ENCODE results near the gene SCML1. TPM values are rescaled to one million over a fixed set of nuclear protein-coding genes. Genes with fewer than 3 reads are reported as not detected.
"Not testable (repeated sequence)": the region's sequence is repeated elsewhere in the genome, so short reads cannot be mapped to it uniquely, and the experiment has no call there.

SCML1 gene
- total RNA-seq, 2 experiments from 2014 or later: not detected

DNA sequence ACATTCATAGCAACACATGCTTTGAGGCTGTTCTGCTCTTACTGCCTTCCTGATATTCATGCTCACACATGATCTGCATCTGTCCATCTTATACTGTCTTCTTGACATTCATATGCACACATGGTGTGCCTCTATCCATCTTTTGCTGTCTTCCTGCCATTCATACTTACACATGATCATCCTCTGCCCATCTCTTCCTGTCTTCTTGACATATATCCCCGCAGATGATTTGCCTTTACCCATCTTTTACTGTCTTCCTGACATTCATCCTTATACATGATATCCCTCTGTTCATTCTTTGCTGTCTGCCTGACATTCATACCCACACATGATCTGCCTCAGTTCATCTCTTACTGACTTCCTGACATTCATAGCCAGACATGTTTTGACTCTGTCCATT lies 36.8 kb downstream of the SCML1 start:
- POLR2A ChIA-PET: no interaction called here
- H3K79me2 ChIP-seq (ENCODE audit: insufficient read depth, low read depth, low read length): no peaks in the 10 kb centered on the region
- H3K9me2 ChIP-seq (ENCODE audit: insufficient read depth, low read length): no peaks in the 10 kb centered on the region
- no peaks in the 10 kb centered on the region for H3K4me1 ChIP-seq (ENCODE audit: insufficient read depth, low read length, poor library complexity, severe bottlenecking)
- H3K4me2 ChIP-seq (ENCODE audit: low read length): no peak overlapping the region
- no TSS peak for BruUV-seq (replicated peaks)
- CTCF ChIA-PET (ENCODE audit: unreplicated experiment): no interaction called here
- H3K4me3 ChIP-seq (ENCODE audit: low read depth, low read length, poor library complexity, severe bottlenecking): no peak overlapping the region
- no peaks in the 10 kb centered on the region for H4K20me1 ChIP-seq (ENCODE audit: insufficient read depth, low read length)
- no peak overlapping the region for H3K27ac ChIP-seq (ENCODE audit: low read depth, low read length, poor library complexity, severe bottlenecking)
- no peak for TF ChIP-seq EZH2phosphoT487 (IDR thresholded peaks at IDR 0.05; ENCODE audit: borderline replicate concordance, low read depth, low read length)
- TF ChIP-seq, protein P1, sequence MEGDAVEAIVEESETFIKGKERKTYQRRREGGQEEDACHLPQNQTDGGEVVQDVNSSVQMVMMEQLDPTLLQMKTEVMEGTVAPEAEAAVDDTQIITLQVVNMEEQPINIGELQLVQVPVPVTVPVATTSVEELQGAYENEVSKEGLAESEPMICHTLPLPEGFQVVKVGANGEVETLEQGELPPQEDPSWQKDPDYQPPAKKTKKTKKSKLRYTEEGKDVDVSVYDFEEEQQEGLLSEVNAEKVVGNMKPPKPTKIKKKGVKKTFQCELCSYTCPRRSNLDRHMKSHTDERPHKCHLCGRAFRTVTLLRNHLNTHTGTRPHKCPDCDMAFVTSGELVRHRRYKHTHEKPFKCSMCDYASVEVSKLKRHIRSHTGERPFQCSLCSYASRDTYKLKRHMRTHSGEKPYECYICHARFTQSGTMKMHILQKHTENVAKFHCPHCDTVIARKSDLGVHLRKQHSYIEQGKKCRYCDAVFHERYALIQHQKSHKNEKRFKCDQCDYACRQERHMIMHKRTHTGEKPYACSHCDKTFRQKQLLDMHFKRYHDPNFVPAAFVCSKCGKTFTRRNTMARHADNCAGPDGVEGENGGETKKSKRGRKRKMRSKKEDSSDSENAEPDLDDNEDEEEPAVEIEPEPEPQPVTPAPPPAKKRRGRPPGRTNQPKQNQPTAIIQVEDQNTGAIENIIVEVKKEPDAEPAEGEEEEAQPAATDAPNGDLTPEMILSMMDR (conservative IDR thresholded peaks at IDR 0.05; ENCODE audit: low read length): no peak
- no peak for DNase-seq (ENCODE audit: low spot score)
- intact Hi-C loops (cut with micrococcal nuclease; ENCODE audit: unreplicated experiment): no loop called here
- no peak overlapping the region for H2AFZ ChIP-seq (ENCODE audit: low read length)
- no peaks in the 10 kb centered on the region for H3K9me3 ChIP-seq (ENCODE audit: low read length)
- H3K36me3 ChIP-seq (ENCODE audit: insufficient read depth, low read length): no peaks in the 10 kb centered on the region

- intact Hi-C loops (cut with micrococcal nuclease; ENCODE audit: unreplicated experiment): no loop called here
Measured at GRCh38 chrX:17778997-17779396, 41.7 kb downstream of the SCML1 start.

DNA sequence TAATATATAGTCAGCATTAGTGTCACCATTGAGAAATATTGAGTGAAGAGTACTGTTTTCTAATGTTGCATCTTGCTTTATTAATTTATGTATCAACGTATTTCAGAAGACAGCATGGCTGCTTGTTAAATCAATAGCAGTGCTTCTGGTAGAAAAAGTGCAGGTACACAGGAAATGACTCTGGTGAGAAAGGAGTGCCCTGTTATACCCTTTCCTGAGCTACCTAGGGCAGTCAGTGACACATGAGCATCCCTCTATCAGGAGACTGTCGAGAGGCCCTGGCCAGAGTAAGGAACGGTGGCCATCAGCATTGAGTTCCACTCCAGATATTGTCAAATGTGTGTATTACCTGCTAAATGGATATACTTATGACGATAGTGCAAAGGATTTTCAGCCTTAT lies 42.1 kb downstream of the SCML1 start:
- CTCF ChIA-PET (ENCODE audit: unreplicated experiment): no interaction called here
- POLR2A ChIA-PET: no interaction called here
- H3K9me3 ChIP-seq (ENCODE audit: low read length): no peaks in the 10 kb centered on the region
- no peak for DNase-seq (ENCODE audit: low spot score)
- H3K27ac ChIP-seq (ENCODE audit: low read depth, low read length, poor library complexity, severe bottlenecking): no peak overlapping the region
- no peak overlapping the region for H2AFZ ChIP-seq (ENCODE audit: low read length)
- H3K9me2 ChIP-seq (ENCODE audit: insufficient read depth, low read length): no peaks in the 10 kb centered on the region
- no peak overlapping the region for H3K4me2 ChIP-seq (ENCODE audit: low read length)
- no peak overlapping the region for H3K4me3 ChIP-seq (ENCODE audit: low read depth, low read length, poor library complexity, severe bottlenecking)
- no peaks in the 10 kb centered on the region for H3K36me3 ChIP-seq (ENCODE audit: insufficient read depth, low read length)
- no peak for TF ChIP-seq EZH2phosphoT487 (IDR thresholded peaks at IDR 0.05; ENCODE audit: borderline replicate concordance, low read depth, low read length)
- TF ChIP-seq, protein P1 (conservative IDR thresholded peaks at IDR 0.05; ENCODE audit: low read length): no peak
- intact Hi-C loops (cut with micrococcal nuclease; ENCODE audit: unreplicated experiment): no loop called here
- no TSS peak for BruUV-seq (replicated peaks)
- no peaks in the 10 kb centered on the region for H3K79me2 ChIP-seq (ENCODE audit: insufficient read depth, low read depth, low read length)
- H3K4me1 ChIP-seq (ENCODE audit: insufficient read depth, low read length, poor library complexity, severe bottlenecking): no peaks in the 10 kb centered on the region
- no peaks in the 10 kb centered on the region for H4K20me1 ChIP-seq (ENCODE audit: insufficient read depth, low read length)

More at GRCh38 chrX:17778997-17779396, 41.7 kb downstream of the SCML1 start:
- no peaks in the 10 kb centered on the region for H3K79me2 ChIP-seq (ENCODE audit: insufficient read depth, low read depth, low read length)
- no peak overlapping the region for H3K27ac ChIP-seq (ENCODE audit: low read depth, low read length, poor library complexity, severe bottlenecking)
- no peak overlapping the region for H2AFZ ChIP-seq (ENCODE audit: low read length)
- H3K9me3 ChIP-seq (ENCODE audit: low read length): no peaks in the 10 kb centered on the region
- no peaks in the 10 kb centered on the region for H3K9me2 ChIP-seq (ENCODE audit: insufficient read depth, low read length)
- H3K4me1 ChIP-seq (ENCODE audit: insufficient read depth, low read length, poor library complexity, severe bottlenecking): no peaks in the 10 kb centered on the region
- BruUV-seq (replicated peaks): no TSS peak
- no peaks in the 10 kb centered on the region for H4K20me1 ChIP-seq (ENCODE audit: insufficient read depth, low read length)
- CTCF ChIA-PET (ENCODE audit: unreplicated experiment): no interaction called here
- no peaks in the 10 kb centered on the region for H3K36me3 ChIP-seq (ENCODE audit: insufficient read depth, low read length)
- POLR2A ChIA-PET: no interaction called here
- H3K4me2 ChIP-seq (ENCODE audit: low read length): no peak overlapping the region
- no peak overlapping the region for H3K4me3 ChIP-seq (ENCODE audit: low read depth, low read length, poor library complexity, severe bottlenecking)
- no peak for TF ChIP-seq EZH2phosphoT487 (IDR thresholded peaks at IDR 0.05; ENCODE audit: borderline replicate concordance, low read depth, low read length)
- TF ChIP-seq, protein P1 (conservative IDR thresholded peaks at IDR 0.05; ENCODE audit: low read length): no peak
- DNase-seq (ENCODE audit: low spot score): no peak

DNA sequence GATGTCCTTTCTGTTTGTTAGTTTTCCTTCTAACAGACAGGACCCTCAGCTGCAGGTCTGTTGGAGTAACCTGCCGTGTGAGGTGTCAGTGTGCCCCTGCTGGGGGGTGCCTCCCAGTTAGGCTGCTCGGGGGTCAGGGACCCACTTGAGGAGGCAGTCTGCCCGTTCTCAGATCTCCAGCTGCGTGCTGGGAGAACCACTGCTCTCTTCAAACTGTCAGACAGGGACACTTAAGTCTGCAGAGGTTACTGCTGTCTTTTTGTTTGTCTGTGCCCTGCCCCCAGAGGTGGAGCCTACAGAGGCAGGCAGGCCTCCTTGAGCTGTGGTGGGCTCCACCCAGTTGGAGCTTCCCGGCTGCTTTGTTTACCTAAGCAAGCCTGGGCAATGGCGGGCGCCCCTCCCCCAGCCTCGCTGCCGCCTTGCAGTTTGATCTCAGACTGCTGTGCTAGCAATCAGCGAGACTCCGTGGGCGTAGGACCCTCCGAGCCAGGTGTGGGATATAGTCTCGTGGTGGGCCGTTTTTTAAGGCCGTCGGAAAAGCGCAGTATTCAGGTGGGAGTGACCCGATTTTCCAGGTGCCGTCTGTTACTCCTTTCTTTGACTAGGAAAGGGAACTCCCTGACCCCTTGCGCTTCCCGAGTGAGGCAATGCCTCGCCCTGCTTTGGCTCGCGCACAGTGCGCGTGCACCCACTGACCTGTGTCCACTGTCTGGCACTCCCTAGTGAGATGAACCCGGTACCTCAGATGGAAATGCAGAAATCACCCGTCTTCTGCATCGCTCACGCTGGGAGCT lies 49.5 kb downstream of the SCML1 start:
- H3K27ac ChIP-seq (ENCODE audit: low read depth, low read length, poor library complexity, severe bottlenecking); CTCF ChIA-PET (ENCODE audit: unreplicated experiment); H4K20me1 ChIP-seq (ENCODE audit: insufficient read depth, low read length); H3K9me3 ChIP-seq (ENCODE audit: low read length); H2AFZ ChIP-seq (ENCODE audit: low read length); H3K9me2 ChIP-seq (ENCODE audit: insufficient read depth, low read length); POLR2A ChIA-PET; H3K4me3 ChIP-seq (ENCODE audit: low read depth, low read length, poor library complexity, severe bottlenecking); H3K79me2 ChIP-seq (ENCODE audit: insufficient read depth, low read depth, low read length); DNase-seq (ENCODE audit: low spot score); BruUV-seq (replicated peaks); H3K36me3 ChIP-seq (ENCODE audit: insufficient read depth, low read length); H3K4me1 ChIP-seq (ENCODE audit: insufficient read depth, low read length, poor library complexity, severe bottlenecking); H3K4me2 ChIP-seq (ENCODE audit: low read length): not testable (repeated sequence)
- intact Hi-C loops (cut with micrococcal nuclease; ENCODE audit: unreplicated experiment): loop anchor here (5.0 kb wide), 1 partner anchor 591 kb away; no protein-coding TSS in a partner anchor

Data from OCI-LY7 (cell line).